GM21526 (cell line): Measurements from ENCODE around the gene UNC119B.
"Not testable (repeated sequence)": the region's sequence is repeated elsewhere in the genome, so short reads cannot be mapped to it uniquely, and the experiment has no call there.

Experiments
- ATAC-seq: cut with Tn5 transposase; IDR thresholded peaks from one replicate; pipeline ENCODE4 v1.9.1; 2021; ENCODE audit warnings: moderate library complexity; ENCODE audit not compliant: unreplicated experiment, low FRiP score

UNC119B gene

DNA sequence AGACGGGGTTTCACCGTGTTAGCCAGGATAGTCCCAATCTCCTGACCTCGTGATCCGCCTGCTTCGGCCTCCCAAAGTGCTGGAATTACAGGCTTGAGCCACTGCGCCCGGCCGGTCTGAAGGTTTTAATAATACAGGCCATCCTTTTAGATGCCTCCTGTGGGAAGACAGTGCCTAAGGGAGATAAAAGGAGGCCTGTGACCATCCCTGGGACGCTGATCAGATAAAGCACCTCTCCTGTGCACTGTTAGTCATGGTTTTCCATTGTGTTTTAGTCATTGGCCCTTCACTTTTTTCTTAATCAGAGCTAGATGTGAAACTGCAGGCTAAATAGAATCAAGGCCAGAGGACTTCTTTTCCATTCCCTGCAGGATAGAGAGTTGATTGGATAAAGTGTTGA, 7.8 kb downstream of the UNC119B start:
- ATAC-seq, result no peak

DNA sequence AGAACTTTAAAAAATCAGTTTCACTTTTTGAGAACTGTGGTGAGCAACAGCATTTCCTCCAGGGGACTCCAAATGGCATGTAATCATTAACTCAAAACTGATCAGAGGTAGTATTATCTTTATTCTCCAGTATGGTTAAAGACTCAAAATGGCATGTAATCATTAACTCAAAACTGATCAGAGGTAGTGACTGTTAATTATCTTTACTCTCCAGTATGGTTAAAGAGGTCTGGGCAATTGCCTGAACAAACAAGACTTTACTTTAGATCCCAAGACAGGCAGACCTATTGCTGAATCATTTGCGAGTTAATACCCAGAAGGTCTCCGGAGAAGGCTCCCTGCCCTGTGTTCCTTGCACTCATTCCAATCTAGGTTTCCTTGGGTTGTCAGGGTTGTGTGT, 8.8 kb downstream of the UNC119B start:
- no peak for ATAC-seq

DNA sequence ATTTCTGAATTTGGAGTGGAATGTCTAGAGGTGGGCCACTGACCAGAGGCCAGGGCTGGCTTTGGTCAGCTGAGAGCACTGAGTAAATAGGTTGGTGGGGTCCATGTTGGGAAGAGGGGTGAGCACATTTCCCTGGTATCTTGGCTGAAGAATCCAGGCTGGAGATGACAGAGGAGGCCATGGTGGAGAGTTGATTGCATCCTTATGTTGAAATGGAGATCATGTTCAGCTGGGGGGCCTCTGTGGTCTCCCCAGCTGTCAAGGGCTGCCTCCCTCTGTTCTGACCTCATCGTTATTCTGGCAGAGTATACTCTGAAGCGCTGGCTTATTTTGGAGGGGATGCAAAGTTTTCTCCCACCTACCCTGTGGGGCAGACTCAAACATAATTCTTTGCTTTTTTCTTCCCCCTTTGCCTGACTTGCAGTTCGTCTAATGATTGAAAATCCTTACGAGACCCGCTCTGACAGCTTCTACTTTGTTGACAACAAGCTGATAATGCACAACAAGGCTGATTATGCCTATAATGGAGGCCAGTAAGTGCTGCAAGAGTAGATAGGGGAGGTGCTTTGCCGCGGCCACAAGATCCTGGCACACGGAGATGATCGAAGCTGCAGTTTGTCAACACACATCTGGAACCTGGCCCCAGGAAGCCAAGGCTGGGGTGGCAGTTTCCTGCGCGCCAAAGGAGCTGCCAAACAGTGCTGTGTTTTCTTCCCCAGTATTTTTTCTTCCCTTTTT, 9.4 kb downstream of the UNC119B start:
- ATAC-seq, result no peak

DNA sequence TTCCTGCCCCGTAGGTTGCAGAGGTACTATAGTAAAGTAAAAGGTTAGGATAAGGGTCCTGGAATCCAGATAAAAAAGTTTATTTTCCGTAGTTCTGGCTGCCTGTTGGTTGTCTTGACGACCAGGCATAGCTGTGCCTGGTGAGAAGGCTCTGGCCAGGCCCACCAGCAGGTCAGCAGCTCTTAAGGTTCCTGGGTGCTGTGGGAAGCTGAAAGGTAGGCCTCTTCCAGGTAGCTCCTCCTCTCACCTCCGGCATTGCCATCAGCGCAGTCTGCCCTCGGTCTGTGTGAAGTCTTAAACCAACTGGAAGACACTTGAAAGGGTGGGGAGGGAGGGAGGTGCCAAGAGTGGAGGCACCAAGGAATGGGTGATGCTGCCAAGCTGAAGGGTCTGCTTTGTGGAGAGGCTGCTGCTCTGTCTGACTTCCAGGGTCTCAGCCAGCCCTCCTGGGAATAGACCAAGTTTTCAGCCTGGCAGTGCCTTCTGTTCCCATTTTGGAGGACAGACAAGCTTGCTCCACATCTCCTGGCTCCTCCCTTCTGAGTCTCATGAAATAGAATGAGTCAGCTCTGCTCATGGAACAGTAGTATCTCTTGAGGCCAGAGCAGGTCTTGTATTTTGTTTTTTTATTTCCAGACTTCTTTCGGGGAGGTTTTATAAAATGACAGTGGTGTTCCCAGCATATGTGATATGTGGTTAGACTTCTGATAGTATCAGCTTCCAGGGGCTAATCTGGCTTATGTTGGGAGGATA, 10.2 kb downstream of the UNC119B start:
- no peak for ATAC-seq

DNA sequence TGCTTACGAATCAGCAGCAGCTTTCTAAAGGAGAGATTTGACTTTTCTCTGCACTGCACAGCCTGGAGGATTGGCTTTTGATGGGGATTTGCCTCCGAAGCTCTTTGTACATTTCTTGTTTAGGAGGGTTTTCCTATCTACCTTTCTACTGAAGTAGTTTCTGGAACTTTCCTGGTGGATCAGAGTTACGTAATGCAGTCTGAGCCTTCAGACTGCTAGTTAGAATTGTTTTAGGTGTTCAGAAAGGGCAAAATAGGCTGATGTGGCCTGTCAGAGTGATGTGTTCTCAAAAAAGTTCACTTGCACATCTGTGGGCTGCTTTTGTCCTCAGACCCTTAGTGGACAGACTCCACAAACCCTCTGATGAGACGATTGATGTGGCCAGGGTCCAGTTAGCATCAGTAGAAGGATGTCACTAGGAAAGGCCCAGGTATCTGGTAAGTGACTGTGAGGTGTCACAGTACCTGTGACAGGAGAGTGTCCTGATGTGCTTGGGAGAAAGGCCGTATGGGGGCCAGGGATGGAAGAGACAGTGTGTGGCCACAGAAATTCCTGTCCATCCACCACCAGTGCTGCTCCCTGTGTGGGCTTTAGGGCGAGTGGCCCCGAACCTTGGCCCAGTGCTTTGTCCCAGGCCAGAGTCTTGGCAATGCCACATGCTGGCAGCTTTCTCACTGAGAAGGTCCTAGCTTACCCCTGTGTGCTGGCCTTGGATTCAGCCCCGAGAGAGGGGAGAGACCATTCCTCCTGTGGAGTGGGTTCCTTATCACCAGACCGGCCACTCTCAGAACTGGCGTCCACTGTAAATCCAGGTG, 10.9 kb downstream of the UNC119B start:
- no peak for ATAC-seq

DNA sequence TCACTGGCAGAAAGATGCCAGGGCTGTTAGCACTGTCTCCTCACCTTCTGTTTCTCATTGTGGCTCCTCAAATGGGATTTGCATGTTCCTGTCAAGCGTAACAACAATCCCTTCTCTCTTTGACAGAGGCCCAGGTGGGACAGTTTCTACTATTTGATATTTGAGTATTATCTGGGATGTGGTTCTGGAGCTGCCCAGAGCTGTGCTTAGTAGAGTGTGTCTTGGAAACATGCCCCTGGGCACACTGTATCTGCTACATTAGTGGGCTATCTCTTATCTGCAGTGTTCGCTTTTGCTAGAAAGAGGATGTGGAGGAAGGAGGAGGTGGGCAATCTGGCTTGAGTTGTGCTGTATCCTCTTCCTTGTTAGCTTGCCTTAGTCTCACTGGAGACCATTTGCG, 11.6 kb downstream of the UNC119B start:
- ATAC-seq, result no peak

DNA sequence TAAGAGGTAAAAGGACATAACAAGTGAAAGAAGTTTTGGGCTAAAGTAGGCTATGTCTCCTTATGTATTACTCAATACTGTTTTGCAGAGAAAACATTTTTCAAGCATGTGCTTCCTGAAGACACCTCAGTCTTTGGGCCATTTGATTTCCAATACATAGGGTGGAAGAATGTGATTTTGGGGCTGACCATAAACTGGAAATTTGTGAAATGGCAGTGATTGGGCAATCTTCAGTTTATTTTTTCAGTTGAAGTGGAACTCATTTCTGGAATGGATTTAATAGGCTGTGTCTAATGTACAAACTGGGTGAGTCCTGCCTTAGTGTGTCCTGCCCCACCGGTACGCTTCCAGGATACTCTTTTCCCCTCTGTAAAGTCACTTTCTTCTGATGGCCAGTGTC, 12.5 kb downstream of the UNC119B start:
- ATAC-seq, result no peak

DNA sequence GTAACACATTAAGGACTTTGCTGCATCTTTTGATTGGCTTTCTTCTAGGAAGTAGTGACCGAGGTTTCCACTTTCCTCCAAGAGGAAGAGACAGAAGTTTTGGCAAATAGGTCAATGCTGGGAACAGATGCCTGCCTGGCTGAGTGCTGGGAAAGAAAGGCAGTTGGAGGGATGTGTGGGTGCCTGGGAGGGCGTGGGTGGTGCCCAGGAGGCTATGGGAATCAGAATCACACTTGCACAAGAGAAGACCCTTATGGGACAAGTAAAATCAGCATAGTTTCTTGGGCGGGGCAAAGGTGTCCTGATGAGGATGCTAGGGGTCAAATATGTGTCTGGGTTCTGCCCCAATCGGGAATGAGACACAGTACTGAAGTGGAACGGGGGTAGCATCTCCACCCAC, 14.5 kb downstream of the UNC119B start:
- ATAC-seq, result no peak

DNA sequence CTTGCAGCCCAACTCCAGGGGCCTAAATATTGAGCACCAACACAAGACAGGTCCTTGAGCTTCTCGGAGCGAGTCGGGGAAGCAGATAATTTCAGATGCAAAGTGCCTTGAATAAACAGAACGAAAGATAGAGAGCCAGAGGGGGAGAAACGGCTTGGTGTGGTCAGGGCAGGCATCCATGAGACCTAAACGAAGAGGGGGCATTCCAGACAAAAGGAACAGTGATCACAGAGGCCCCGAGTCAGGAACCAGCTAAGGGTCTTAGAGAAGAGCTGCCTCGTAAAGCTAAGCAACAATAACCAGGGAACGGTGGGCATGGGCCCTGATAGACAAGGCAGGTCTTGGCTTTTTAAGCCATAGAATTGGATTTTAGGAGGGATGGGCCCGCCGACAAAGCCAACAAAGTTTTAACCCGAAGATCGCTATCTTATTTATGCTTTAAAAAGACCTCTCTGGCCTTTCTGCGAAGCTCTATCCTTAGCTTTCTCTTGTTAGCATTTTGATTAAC, 14.9 kb downstream of the UNC119B start:
- no peak for ATAC-seq

DNA sequence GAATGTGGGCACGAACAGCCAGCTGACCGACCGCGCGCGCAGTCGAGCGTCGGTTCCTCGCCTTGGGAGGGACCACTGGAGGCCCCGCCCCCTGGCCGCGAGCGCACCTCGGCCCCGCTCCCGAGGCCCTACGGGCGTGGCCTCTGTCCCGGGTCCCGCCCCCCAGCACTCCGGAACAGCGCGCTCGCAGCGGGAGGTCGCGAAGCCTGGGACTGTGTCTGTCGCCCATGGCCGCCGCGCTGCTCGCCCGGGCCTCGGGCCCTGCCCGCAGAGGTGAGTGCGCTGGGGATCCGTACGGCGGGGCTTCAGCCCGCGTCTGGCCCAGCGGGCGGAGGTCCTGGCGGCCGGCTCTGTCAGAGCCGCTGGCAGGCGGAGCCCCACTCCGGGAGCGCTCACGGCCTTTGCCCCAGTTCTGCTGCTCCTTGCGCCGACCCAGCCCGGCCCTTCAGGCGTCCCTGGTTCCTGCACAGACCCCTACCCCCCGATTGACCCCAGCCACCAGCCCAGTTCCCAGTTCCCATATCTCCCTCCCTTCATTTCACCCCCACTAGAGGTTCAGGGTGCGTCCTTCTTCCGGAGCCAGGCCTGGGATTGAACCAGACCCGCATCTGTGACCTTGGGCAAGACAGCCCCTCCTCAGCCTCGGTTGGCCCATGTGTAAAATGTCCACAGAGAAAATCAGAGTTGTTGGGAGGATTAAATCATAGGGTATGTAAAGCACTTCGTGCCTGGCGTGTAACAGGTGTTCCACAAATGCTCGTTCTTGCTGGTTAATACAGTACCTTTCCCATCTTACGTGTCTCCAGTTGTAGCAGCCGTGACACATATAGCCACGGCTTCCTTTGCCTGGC, 15.6 kb downstream of the UNC119B start, which contains the start of gene ACADS:
Gene ACADS (plus strand): TSS at position 168 of the 851 bp plus-strand sequence. CDS start 60 bp downstream, at position 228.
- peak; percentile 95 for ATAC-seq

DNA sequence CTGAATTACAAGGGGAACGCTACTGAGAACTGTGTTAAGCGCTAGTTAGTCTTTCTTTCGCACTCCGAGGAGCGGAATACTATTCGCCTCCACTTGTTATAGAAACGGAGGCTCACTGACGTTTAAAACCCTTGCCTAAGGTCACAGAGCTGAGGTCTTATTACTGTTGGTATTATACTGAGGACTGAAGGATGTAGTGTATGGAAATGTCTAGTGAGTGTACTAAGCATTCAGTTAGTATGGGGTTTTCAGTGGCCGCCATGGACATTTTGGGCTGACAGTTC, 16.2 kb downstream of the UNC119B start:
- ATAC-seq, result no peak

DNA sequence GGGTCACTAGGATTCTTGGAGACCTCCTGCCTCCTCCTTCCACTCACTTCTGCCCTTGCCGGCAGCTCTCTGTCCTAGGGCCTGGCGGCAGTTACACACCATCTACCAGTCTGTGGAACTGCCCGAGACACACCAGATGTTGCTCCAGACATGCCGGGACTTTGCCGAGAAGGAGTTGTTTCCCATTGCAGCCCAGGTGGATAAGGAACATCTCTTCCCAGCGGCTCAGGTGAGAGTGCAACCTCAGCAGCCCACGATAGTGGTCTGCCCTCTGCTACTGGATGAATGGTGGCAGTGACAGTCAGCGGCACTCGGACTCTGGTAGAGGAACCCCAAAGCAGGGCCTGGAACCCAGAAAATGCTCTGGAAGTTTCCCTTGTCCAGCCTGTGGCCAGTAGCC, 16.7 kb downstream of the UNC119B start:
- no peak for ATAC-seq

DNA sequence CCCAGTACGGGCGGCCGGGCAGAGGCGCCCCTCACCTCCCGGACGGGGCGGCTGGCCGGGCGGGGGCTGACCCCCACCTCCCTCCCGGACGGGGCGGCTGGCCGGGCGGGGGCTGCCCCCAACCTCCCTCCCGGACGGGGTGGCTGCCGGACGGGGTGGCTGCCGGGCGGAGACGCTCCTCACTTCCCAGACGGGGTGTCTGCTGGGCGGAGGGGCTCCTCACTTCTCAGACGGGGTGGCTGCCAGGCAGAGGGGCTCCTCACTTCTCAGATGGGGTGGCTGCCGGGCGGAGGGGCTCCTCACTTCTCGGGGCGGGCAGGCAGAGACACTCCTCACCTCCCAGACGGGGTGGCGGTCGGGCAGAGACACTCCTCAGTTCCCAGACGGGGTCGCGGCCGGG, 21.9 kb downstream of the UNC119B start:
- not testable (repeated sequence) for ATAC-seq

DNA sequence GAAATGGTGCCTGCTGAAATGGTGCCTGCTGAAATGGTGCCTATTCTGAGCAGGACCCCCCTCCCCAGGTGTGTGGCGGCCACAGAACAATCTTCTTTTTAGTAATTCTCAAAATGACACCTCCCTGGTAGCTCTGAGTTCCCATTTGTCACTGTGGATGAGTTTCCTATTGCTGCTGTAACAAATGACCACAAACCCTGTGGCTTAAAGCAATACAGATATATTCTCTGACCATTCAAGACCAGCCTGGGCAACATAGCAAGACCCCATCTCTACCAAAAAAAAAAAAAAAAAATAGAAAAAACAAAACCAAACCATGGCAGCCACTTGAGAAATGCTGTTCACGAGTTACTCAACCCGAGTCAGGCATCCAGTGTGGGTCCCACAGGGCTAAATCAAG, 23.3 kb downstream of the UNC119B start:
- no peak for ATAC-seq

DNA sequence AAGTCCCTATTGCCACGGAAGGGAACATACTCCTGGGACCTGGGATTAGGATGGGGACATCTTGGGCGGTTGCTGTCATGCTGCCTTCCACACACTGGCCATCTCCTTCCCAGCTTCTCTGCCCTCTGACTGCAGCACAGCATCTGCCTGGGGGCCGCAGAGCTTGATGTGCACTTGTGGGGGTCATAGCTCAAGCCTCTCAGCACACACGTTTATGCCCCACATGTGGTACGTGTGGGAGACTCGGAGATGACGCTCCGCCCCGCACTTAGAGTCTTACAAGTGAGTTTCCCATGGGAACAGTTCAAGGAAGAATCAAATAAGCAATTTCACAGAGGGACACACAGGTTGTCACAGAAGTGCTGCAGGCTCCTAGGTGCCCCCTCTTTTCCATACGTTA, 24.0 kb downstream of the UNC119B start:
- ATAC-seq, result no peak

DNA sequence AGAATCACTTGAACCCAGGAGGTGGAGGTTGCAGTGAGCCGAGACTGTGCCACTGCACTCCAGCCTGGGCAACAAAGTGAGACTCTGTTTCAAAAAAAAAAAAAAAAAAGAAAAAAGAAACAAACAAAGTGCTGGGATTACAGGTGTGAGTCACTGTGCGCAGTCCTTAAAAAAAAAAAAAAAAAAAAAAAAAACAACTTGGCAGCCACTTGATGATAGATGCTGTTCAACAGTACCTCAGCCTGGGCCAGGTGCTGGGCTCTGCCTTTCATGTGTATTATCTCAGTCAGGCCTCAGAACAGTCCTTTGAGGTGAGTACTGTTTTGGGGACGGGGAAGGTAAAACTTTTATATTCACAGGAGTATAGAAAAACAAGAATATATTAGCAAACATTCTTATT, 24.9 kb downstream of the UNC119B start:
- ATAC-seq, result no peak

DNA sequence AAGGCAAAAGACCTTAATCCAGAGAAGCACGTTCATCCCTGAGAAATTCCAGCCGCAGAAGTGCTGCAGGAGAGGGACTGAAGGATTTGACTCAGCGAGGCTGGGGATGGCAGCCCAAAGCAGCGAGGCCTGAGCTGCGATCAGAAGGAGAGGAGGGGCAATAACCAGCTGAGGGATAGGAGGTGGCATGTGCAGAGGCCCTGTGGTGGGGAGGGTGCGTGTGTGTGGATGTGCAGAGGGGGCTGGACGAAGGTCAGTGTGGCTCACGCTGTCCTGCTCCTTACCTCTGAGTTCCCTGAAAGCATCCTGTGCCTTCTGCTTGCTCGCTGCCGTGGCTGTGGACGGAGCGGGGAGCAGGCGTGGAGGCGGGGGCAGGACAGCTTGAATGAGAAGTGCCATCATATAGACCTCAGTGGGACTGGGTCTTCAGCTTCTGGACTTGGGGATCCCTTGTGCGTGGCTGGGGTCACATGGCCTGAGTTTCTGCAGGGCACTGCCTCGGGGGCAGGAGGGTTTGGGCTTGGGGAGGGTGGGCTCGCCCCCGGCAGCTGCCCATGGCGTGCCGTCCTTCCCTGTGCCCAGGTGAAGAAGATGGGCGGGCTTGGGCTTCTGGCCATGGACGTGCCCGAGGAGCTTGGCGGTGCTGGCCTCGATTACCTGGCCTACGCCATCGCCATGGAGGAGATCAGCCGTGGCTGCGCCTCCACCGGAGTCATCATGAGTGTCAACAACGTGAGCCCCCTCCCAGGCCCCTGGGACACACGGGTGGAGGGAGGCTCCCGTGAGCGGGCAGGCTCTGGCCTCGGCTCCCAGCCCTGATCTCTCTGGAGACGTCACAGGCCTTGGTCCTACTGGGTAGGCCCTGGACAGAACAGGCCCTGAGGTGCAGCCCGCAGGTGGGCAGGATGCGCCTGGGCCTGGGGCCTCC, 26.4 kb downstream of the UNC119B start:
- ATAC-seq, result no peak

DNA sequence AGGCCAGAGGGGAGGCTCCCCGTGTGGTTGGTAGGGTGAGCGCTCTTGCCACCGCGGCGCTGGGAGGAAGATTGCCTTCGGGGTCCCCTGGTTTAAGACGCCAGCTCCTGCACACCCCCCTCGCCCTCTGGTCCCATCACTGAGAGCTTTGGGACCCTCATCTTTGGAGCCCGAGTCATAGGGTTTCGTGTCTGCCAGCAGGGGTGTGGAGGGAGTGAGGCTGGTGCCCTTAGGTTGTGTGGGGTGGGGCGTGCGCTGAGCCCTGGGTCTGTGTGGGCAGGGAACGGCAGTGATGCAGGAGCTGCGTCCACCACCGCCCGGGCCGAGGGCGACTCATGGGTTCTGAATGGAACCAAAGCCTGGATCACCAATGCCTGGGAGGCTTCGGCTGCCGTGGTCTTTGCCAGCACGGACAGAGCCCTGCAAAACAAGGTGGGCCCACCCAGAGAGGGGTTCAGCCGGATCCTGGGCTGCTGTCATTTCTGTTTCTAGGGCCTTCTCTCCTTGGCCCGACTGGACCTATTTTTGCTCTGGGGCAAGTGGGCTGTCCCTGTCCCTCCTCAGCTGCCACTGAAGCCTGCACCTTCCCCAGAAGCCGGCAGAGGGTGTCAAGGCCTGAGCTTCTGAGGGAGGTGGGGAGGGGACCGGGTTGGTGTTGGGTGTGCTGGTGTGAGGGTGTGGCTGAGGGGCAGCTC, 27.4 kb downstream of the UNC119B start:
- no peak for ATAC-seq
